GM12878 (cell line): ENCODE data around the gene AKTIP. TPM values are rescaled to one million over a fixed set of nuclear protein-coding genes. Genes with fewer than 3 reads are reported as not detected.

Experiments
- ATAC-seq: fragments of 200-7000 bp; cut with Tn5 transposase; 3 replicates; pipeline ENCODE4 v1.9.1; 2020; ENCODE audit warnings: mild to moderate bottlenecking, moderate library complexity
- BruUV-seq: library from RNA; stranded (reverse); fragments of 400-500 nt; replicated peaks from 2 replicates; lab custom pipeline; 2021; lab: Mats Ljungman, UMichigan
- CTCF ChIA-PET: fragments of 300-600 bp; sonication (Branson Sonifier 250); formaldehyde crosslinking; extraction: SDS; loops from one replicate; lab custom pipeline; 2021; ENCODE audit warnings: inconsistent platforms; lab: Yijun Ruan, JAX
- POLR2A ChIA-PET: fragments of 350-600 bp; formaldehyde crosslinking; extraction: SDS; loops from one replicate; lab custom pipeline; 2021; ENCODE audit warnings: inconsistent platforms; lab: Charles Lee
- RAD21 ChIA-PET: fragments of 300-600 bp; sonication (Branson Sonifier 250); formaldehyde crosslinking; loops from one replicate; lab custom pipeline; 2023; ENCODE audit warnings: antibody characterized with exemption; ENCODE audit not compliant: unreplicated experiment; lab: Charles Lee
- SMC1A ChIA-PET: fragments of 300-600 bp; sonication (Branson Sonifier 250); formaldehyde crosslinking; loops from one replicate; lab custom pipeline; 2023; ENCODE audit not compliant: unreplicated experiment, uncharacterized antibody; lab: Charles Lee
- DNase-seq: peaks from one replicate; pipeline ENCODE4 v3.0.0-alpha.2; 2011; ENCODE audit warnings: low read depth, low spot score
- FAIRE-seq: peaks from 3 replicates; lab custom pipeline; 2011; peaks lifted over from hg19 to GRCh38; lab: Jason Lieb, UNC
- H2AFZ ChIP-seq: 2 replicates; pipeline ENCODE4 v1.6.0; 2011; ENCODE audit warnings: low read depth, low read length, control low read depth; ENCODE audit not compliant: control insufficient read depth
- H3K27ac ChIP-seq: 2 replicates; pipeline ENCODE4 v1.5.1; 2011; ENCODE audit warnings: control low read depth; ENCODE audit not compliant: control insufficient read depth, insufficient read depth
- H3K27me3 ChIP-seq, 2 experiments: replicated peaks in 1 of 2; 2 replicates each; pipeline versions ENCODE4 v1.6.0 to v1.6.1; 2011; ENCODE audit warnings: low read length in 1 of 2; ENCODE audit not compliant: control insufficient read depth in 2 of 2, insufficient read depth in 2 of 2
- H3K36me3 ChIP-seq, 2 experiments: 2 replicates each; pipeline ENCODE4 v1.5.1; 2011; ENCODE audit warnings: low read length in 1 of 2; ENCODE audit not compliant: control insufficient read depth in 2 of 2, insufficient read depth in 2 of 2
- H3K4me1 ChIP-seq: 2 replicates; pipeline ENCODE4 v1.6.1; 2011; ENCODE audit warnings: mild to moderate bottlenecking, low read length, moderate library complexity, mixed read lengths; ENCODE audit not compliant: control insufficient read depth, insufficient read depth
- H3K4me2 ChIP-seq: 2 replicates; pipeline ENCODE4 v1.6.0; 2011; ENCODE audit warnings: control low read depth; ENCODE audit not compliant: control insufficient read depth, insufficient read depth
- H3K4me3 ChIP-seq: fragments of 200-600 bp; sonication (generic); 2 replicates; pipeline ENCODE4 v1.5.1; 2016
- H3K79me2 ChIP-seq: 2 replicates; pipeline ENCODE4 v1.6.0; 2011; ENCODE audit warnings: low read length; ENCODE audit not compliant: control insufficient read depth, insufficient read depth
- H3K9ac ChIP-seq: 2 replicates; pipeline ENCODE4 v1.8.0; 2011; ENCODE audit warnings: low read length, control low read depth, mixed read lengths; ENCODE audit not compliant: control insufficient read depth, insufficient read depth
- H3K9me3 ChIP-seq: replicated peaks from 3 replicates; pipeline ENCODE4 v1.5.1; 2011; ENCODE audit warnings: mild to moderate bottlenecking, low read length; ENCODE audit not compliant: control insufficient read depth, insufficient read depth
- H4K20me1 ChIP-seq: 2 replicates; pipeline ENCODE4 v1.6.0; 2011; ENCODE audit not compliant: control insufficient read depth, insufficient read depth
- BACH1 ChIP-seq: fragments of 450-650 bp; IDR thresholded peaks from 2 replicates; pipeline ENCODE4 v1.6.1; 2017; ENCODE audit warnings: mild to moderate bottlenecking, borderline replicate concordance
- BHLHE40 ChIP-seq, 2 experiments: fragments of 450-650 bp in 1 of 2; IDR thresholded peaks; 2 replicates each; pipeline ENCODE4 v1.6.1; 2011 to 2017; ENCODE audit warnings: low read depth in 2 of 2, borderline replicate concordance in 1 of 2, improper control_type of control experiment in 1 of 2, low read length in 1 of 2, mild to moderate bottlenecking in 1 of 2
- HSF1 ChIP-seq: fragments of 150-350 bp; IDR thresholded peaks from 2 replicates; pipeline ENCODE4 v1.6.1; 2014; ENCODE audit warnings: mild to moderate bottlenecking, low read depth, low read length
- JUNB ChIP-seq: IDR thresholded peaks from 2 replicates; pipeline ENCODE4 v1.6.1; 2016; ENCODE audit warnings: antibody characterized with exemption, mild to moderate bottlenecking
- JUND ChIP-seq: IDR thresholded peaks from 2 replicates; pipeline ENCODE4 v1.6.1; 2012; ENCODE audit warnings: low read depth, mild to moderate bottlenecking, low read length, improper control_type of control experiment, moderate library complexity
- KLF5 ChIP-seq: fragments of 450-650 bp; IDR thresholded peaks from 2 replicates; pipeline ENCODE4 v1.6.1; 2014; ENCODE audit warnings: mild to moderate bottlenecking; ENCODE audit not compliant: partially characterized antibody
- RELA ChIP-seq: fragments of 450-650 bp; IDR thresholded peaks from 2 replicates; pipeline ENCODE4 v1.8.0; 2014; ENCODE audit warnings: borderline replicate concordance; ENCODE audit not compliant: partially characterized antibody
- RELB ChIP-seq: fragments of 450-650 bp; IDR thresholded peaks from 2 replicates; pipeline ENCODE4 v1.6.1; 2017; ENCODE audit warnings: low read depth, mild to moderate bottlenecking, moderate library complexity
- SPI1 ChIP-seq: IDR thresholded peaks from 2 replicates; pipeline ENCODE4 v1.6.1; 2011; ENCODE audit warnings: low read depth, mild to moderate bottlenecking, low read length, moderate library complexity, borderline replicate concordance; ENCODE audit not compliant: insufficient read depth
- SRF ChIP-seq, 2 experiments: IDR thresholded peaks; 2 replicates each; pipeline ENCODE4 v1.6.1; 2011; ENCODE audit warnings: low read depth in 2 of 2, low read length in 2 of 2, mild to moderate bottlenecking in 1 of 2, moderate library complexity in 1 of 2
- TCF12 ChIP-seq: IDR thresholded peaks from 2 replicates; pipeline ENCODE4 v1.6.1; 2011; ENCODE audit warnings: low read depth, mild to moderate bottlenecking, low read length
- TCF3 ChIP-seq: IDR thresholded peaks from 2 replicates; pipeline ENCODE4 v1.6.1; 2012; ENCODE audit warnings: low read depth, mild to moderate bottlenecking, low read length, borderline replicate concordance; ENCODE audit not compliant: insufficient read depth
- ZBTB11 ChIP-seq: fragments of 450-650 bp; formaldehyde crosslinking; IDR thresholded peaks from 2 replicates; pipeline ENCODE4 v1.5.0; 2022; ENCODE audit warnings: mild to moderate bottlenecking, missing genetic modification characterization
- ZNF207 ChIP-seq: fragments of 450-650 bp; IDR thresholded peaks from 2 replicates; pipeline ENCODE4 v1.6.1; 2014; ENCODE audit warnings: antibody characterized with exemption, mild to moderate bottlenecking, borderline replicate concordance
- WGBS: methylation state at CpG from one replicate; pipeline ENCODE4 v1.1.6; 2016; ENCODE audit warnings: low lambda C conversion rate; ENCODE audit not compliant: insufficient replicate concordance, insufficient coverage; ENCODE audit errors: missing lambda C conversion rate; 5-methylcytosine and 5-hydroxymethylcytosine counted together
- in situ Hi-C: fragments of 300-500 bp; cut with MboI; formaldehyde crosslinking; loops from 9 replicates; pipeline ENCODE4 v1.14.3; 2018; ENCODE audit warnings: mixed read lengths
- intact Hi-C: fragments of 100-400 bp; cut with micrococcal nuclease; formaldehyde crosslinking; loops from one replicate; pipeline ENCODE4 v1.14.2; 2022; ENCODE audit not compliant: unreplicated experiment
- polyA plus RNA-seq, 11 experiments: library from polyadenylated mRNA; depleted of rRNA in 4 of 11; unstranded in 6 of 11; stranded (reverse) in 5 of 11; fragments of >200 nt; fragmentation: Nextera tagmentation in 4 of 11; fragmentation: Illumina TruSeq in 1 of 11; extraction: Ambion mirVana in 4 of 11; extraction: Trizol in 1 of 11; gene quantifications; 1 replicate in 1 of 11; 2 replicates in 10 of 11; pipeline versions ENCODE4 v1.2.1 to v1.2.3, GENCODE V29; 2011 to 2016; ENCODE audit warnings: inconsistent platforms in 2 of 11, missing spikeins in 2 of 11, low read depth in 1 of 11
- total RNA-seq, 4 experiments: library from RNA; depleted of rRNA in 3 of 4; stranded (reverse); fragments of >200 nt in 3 of 4; fragmentation: Illumina TruSeq in 1 of 4; extraction: Trizol in 1 of 4; gene quantifications; 2 replicates each; pipeline versions ENCODE4 v1.2.1 to v1.2.3, GENCODE V29; 2013 to 2021
- TF ChIP-seq, protein P1 (sequence below): fragments of 450-650 bp; IDR thresholded peaks from 2 replicates; pipeline ENCODE4 v1.6.1; 2017; ENCODE audit warnings: mild to moderate bottlenecking

AKTIP gene
- total and polyA plus RNA-seq, 10 of the 15 experiments (the other 5 are each of a cell fraction or from before 2014, with no cell fraction given) = 11.4 to 22.9 (median 13.6) TPM

DNA sequence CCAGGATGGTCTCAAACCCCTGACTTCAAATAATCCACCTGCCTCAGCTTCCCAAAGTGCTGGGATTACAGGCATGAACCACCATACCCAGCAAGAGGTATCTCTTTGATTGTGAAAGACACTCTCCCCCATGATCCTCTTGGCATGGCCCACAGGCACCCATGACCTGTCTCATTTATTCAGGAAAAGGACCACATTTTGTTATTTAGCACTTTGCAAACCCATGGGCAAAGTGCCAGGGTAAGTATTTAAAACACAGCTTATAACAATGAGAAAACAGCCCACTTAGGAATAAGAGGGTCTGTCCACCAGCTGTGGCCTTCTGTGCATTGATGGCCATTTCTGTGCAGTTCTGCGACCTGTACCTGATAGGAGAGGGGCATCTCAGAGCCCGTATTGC, 12.8 kb upstream of the AKTIP start:
- RAD21 ChIA-PET = interaction anchor here (0.9 kb wide), 1 partner anchor 19 kb away, joined by 3 read pairs; no protein-coding TSS in a partner anchor
- intact Hi-C loops = loop anchor here (10.0 kb wide), 1 partner anchor 189 kb away; the partner anchor contains the start of genes FTO and RPGRIP1L

More for the DNA sequence above, 12.8 kb upstream of the AKTIP start:
- DNase-seq (no peak), FAIRE-seq (no peak), ATAC-seq (no peak)
- in situ Hi-C loops = loop anchor here (5.0 kb wide), 1 partner anchor 459 kb away; no protein-coding TSS in a partner anchor
- no peak overlapping the region for H3K4me3 ChIP-seq
- no peak for TF ChIP-seq RELB
- no peak for TF ChIP-seq ZBTB11 (CRISPR knock-in tag)
- no peak for TF ChIP-seq JUND
- TF ChIP-seq BHLHE40 (IDR thresholded peaks at IDR 0.05; ENCODE audit: borderline replicate concordance in 1 of 2, low read depth in 2 of 2, low read length in 1 of 2) = no peak
- TF ChIP-seq ZNF207 = no peak
- no peak for TF ChIP-seq SRF (IDR thresholded peaks at IDR 0.05; ENCODE audit: low read depth in 2 of 2, low read length in 2 of 2)
- no peak for TF ChIP-seq RELA
- no peak for TF ChIP-seq JUNB
- TF ChIP-seq HSF1 = no peak
- TF ChIP-seq, protein P1, sequence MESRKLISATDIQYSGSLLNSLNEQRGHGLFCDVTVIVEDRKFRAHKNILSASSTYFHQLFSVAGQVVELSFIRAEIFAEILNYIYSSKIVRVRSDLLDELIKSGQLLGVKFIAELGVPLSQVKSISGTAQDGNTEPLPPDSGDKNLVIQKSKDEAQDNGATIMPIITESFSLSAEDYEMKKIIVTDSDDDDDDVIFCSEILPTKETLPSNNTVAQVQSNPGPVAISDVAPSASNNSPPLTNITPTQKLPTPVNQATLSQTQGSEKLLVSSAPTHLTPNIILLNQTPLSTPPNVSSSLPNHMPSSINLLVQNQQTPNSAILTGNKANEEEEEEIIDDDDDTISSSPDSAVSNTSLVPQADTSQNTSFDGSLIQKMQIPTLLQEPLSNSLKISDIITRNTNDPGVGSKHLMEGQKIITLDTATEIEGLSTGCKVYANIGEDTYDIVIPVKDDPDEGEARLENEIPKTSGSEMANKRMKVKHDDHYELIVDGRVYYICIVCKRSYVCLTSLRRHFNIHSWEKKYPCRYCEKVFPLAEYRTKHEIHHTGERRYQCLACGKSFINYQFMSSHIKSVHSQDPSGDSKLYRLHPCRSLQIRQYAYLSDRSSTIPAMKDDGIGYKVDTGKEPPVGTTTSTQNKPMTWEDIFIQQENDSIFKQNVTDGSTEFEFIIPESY = no peak
- TF ChIP-seq SPI1 = no peak
- no peak for TF ChIP-seq BACH1
- TF ChIP-seq KLF5 = no peak
- no peak for TF ChIP-seq TCF3
- no peak for TF ChIP-seq TCF12
- peaks cover 21% of the 10 kb centered on the region for H3K4me1 ChIP-seq
- H3K9ac ChIP-seq = no peak overlapping the region
- no peaks in the 10 kb centered on the region for H3K79me2 ChIP-seq
- H4K20me1 ChIP-seq = no peaks in the 10 kb centered on the region
- no peaks in the 10 kb centered on the region for H3K36me3 ChIP-seq
- POLR2A ChIA-PET = no interaction called here
- H3K4me2 ChIP-seq = no peak overlapping the region
- H3K27ac ChIP-seq = no peak overlapping the region
- SMC1A ChIA-PET = interaction anchor here (1.6 kb wide), 1 partner anchor 11 kb away, joined by 6 read pairs; no protein-coding TSS in a partner anchor
- WGBS = 100% methylated on average over 2 of the region's 2 CpGs
- H3K27me3 ChIP-seq = no peaks in the 10 kb centered on the region
- CTCF ChIA-PET = no interaction called here
- no peak overlapping the region for H2AFZ ChIP-seq
- peaks cover 5% of the 10 kb centered on the region; the same call in 1 of the 3 replicates for H3K9me3 ChIP-seq
- no TSS peak for BruUV-seq
